K562 treated with DMSO at 1 percent for 4 hours (cell line): ENCODE measurements around the gene TTC29. TPM values are rescaled to one million over a fixed set of nuclear protein-coding genes. Genes with fewer than 3 reads are reported as not detected.

Experiments used
- total RNA-seq: library from RNA; unstranded; fragments of 300-600 nt; gene quantifications from 2 replicates; pipeline ENCODE4 v1.2.3, GENCODE V29; 2022; ENCODE audit not compliant: insufficient read depth

TTC29 gene
- total RNA-seq = not detected in 2 replicates

DNA sequence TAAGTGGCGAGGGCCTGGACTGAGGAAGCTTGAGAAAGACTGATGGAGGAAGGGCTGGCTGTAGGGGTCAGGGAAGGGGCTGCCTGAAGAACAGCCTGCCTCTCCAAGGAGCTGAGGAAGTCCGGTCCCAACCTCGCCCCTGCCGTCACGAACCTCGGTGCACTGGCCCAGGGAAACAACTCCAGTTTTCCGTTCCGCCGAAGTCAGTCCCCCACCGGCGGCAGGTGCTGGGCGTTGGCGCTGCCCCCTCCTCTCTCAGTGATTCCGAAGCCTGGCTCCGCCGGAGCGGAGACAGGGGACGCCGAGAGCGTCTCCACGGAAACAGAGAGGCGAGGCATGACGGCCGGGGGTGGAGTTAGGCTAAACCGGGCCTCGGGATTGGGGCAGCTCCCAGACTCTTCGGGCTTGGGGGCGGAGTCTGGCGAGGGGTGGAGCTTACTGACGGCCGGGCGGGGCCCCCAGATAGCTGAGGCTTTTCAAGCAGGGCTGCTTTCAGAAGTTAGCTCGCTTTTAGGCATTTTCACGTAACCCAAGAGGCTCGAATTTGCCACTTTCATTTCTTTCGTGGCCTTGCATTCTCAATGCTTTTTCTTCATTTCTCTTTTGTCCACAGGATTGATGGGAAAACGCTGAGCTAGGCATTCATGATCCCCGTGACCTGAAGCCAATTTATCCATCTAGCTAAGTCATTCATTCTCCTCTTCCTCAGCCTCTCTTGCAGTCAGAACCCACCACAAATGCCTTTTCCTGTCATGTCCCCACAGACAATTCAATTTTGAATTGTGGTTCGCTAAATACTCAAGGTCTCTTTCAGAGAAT lies at the start of gene TTC29:
Gene TTC29, minus strand, starts transcription at position 309 of the 819 bp plus-strand sequence. CDS start 5,969 bp downstream, outside the sequence.

